Neuronal stem cell (in vitro differentiated cells): ENCODE results near the gene METTL25.

Experiments used
- DNase-seq: peaks from one replicate; pipeline ENCODE4 v3.0.0-alpha.2; 2013; ENCODE audit warnings: low spot score
- H2AFZ ChIP-seq: one replicate; pipeline ENCODE4 v1.6.1; 2013; ENCODE audit warnings: mild to moderate bottlenecking, low read length, inconsistent platforms
- H2AK5ac ChIP-seq: 2 replicates; pipeline ENCODE4 v1.6.1; 2013; ENCODE audit warnings: low read depth, mild to moderate bottlenecking, inconsistent platforms, low read length, moderate library complexity, mixed read lengths
- H2BK120ac ChIP-seq: 2 replicates; pipeline ENCODE4 v1.6.1; 2013; ENCODE audit warnings: low read depth, mild to moderate bottlenecking, inconsistent platforms, low read length, moderate library complexity, mixed read lengths
- H2BK12ac ChIP-seq: one replicate; pipeline ENCODE4 v1.6.1; 2013; ENCODE audit warnings: low read length, inconsistent platforms
- H2BK15ac ChIP-seq: 2 replicates; pipeline ENCODE4 v1.6.1; 2013; ENCODE audit warnings: mild to moderate bottlenecking, low read length, inconsistent platforms, mixed read lengths
- H2BK5ac ChIP-seq: one replicate; pipeline ENCODE4 v1.6.1; 2013; ENCODE audit warnings: inconsistent platforms, mild to moderate bottlenecking, low read length, moderate library complexity
- H3K14ac ChIP-seq: one replicate; pipeline ENCODE4 v1.6.1; 2013; ENCODE audit warnings: low read length, inconsistent platforms
- H3K18ac ChIP-seq: 2 replicates; pipeline ENCODE4 v1.6.1; 2013; ENCODE audit warnings: low read length, inconsistent platforms
- H3K23ac ChIP-seq: 2 replicates; pipeline ENCODE4 v1.6.1; 2013; ENCODE audit warnings: low read depth, mild to moderate bottlenecking, mixed read lengths, low read length, inconsistent platforms; ENCODE audit not compliant: poor library complexity
- H3K27ac ChIP-seq: replicated peaks from 3 replicates; pipeline ENCODE4 v1.5.1; 2013; ENCODE audit warnings: low read length, inconsistent platforms
- H3K27me3 ChIP-seq, 3 experiments: 2 replicates each; pipeline ENCODE4 v1.6.1; 2013; ENCODE audit warnings: low read length in 3 of 3, mild to moderate bottlenecking in 2 of 3, inconsistent platforms in 1 of 3, low read depth in 1 of 3, mixed read lengths in 1 of 3, moderate library complexity in 1 of 3; ENCODE audit not compliant: control insufficient read depth in 3 of 3, insufficient read depth in 3 of 3
- H3K36me3 ChIP-seq, 2 donors: replicated peaks in 1 of 2; 2 replicates each; pipeline ENCODE4 v1.6.1; 2013; ENCODE audit warnings: low read length in 2 of 2; ENCODE audit not compliant: control insufficient read depth in 2 of 2, insufficient read depth in 2 of 2
- H3K4ac ChIP-seq: 2 replicates; pipeline ENCODE4 v1.6.1; 2013; ENCODE audit warnings: inconsistent platforms, mild to moderate bottlenecking, low read length, moderate library complexity
- H3K4me1 ChIP-seq, 2 donors: 1 replicate in 1 of 2; 2 replicates in 1 of 2; pipeline ENCODE4 v1.6.1; 2013; ENCODE audit warnings: low read length in 2 of 2, low read depth in 1 of 2; ENCODE audit not compliant: control insufficient read depth in 2 of 2, insufficient read depth in 1 of 2
- H3K4me2 ChIP-seq: one replicate; pipeline ENCODE4 v1.6.1; 2013; ENCODE audit warnings: mild to moderate bottlenecking, low read length, inconsistent platforms; ENCODE audit not compliant: insufficient read depth, poor library complexity, severe bottlenecking
- H3K4me3 ChIP-seq, 2 donors: 2 replicates each; pipeline ENCODE4 v1.5.1; 2013; ENCODE audit warnings: low read length in 2 of 2, mild to moderate bottlenecking in 2 of 2, inconsistent platforms in 1 of 2, moderate library complexity in 1 of 2
- H3K79me1 ChIP-seq: one replicate; pipeline ENCODE4 v1.6.1; 2013; ENCODE audit warnings: low read depth, mild to moderate bottlenecking, inconsistent platforms, low read length, moderate library complexity
- H3K9ac ChIP-seq: one replicate; pipeline ENCODE4 v1.6.1; 2013; ENCODE audit warnings: mild to moderate bottlenecking, low read depth, low read length, inconsistent platforms; ENCODE audit not compliant: poor library complexity
- H3K9me3 ChIP-seq, 2 donors: replicated peaks in 1 of 2; 2 replicates each; pipeline versions ENCODE3 to v1.6.1; 2013; ENCODE audit warnings: low read length in 2 of 2, mild to moderate bottlenecking in 2 of 2, inconsistent platforms in 1 of 2, low read depth in 1 of 2, mixed read lengths in 1 of 2, moderate library complexity in 1 of 2; ENCODE audit not compliant: control insufficient read depth in 2 of 2, insufficient read depth in 1 of 2
- H4K8ac ChIP-seq: one replicate; pipeline ENCODE4 v1.6.1; 2013; ENCODE audit warnings: low read depth, mild to moderate bottlenecking, inconsistent platforms, low read length, moderate library complexity
- H4K91ac ChIP-seq: one replicate; pipeline ENCODE4 v1.6.1; 2013; ENCODE audit warnings: low read length, low read depth, mild to moderate bottlenecking, inconsistent platforms; ENCODE audit not compliant: poor library complexity
- WGBS, 2 donors: extraction: QIAGEN DNeasy Blood & Tissue Kit; methylation state at CpG; one replicate each; pipeline ENCODE4 v1.1.7; 2013; ENCODE audit warnings: missing lambda C conversion rate in 2 of 2, mixed read lengths in 1 of 2; ENCODE audit not compliant: insufficient read length in 2 of 2, insufficient replicate concordance in 1 of 2; ENCODE audit errors: extremely low coverage in 2 of 2; 5-methylcytosine and 5-hydroxymethylcytosine counted together

The METTL25 gene

DNA sequence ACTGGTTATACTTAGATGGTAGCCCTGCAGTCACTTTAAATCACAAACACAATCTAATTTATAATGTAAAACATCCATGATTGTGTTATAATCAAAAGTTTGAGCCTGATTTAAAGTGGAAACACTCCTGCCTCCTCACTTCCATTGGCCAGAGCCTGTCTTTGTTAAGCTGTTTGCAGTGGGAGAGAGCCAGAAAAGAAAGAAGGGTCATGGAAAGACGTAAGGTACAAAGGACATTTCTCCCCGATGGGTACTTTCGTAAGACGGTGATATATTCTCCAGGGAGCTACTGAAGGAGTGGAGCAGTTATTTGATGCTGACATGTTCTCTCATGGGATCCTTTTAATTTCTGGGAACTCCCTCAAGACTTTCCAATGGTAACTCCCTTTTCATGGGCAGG, 164.0 kb downstream of the METTL25 start:
- Histone ChIP-seq H3K4me2 (no peak overlapping the region), H3K79me1 (no peaks in the 10 kb centered on the region), H3K23ac (no peak overlapping the region), H4K8ac (no peak overlapping the region), H3K9ac (no peak overlapping the region), H4K91ac (no peak overlapping the region), H3K14ac (no peak overlapping the region), H3K4ac (no peak overlapping the region), H2BK5ac (no peak overlapping the region), H3K4me1 (no peaks in the 10 kb centered on the region), H3K9me3 (peaks cover 0 to 2% of the 10 kb centered on the region in 2 donors), H3K36me3 (no peaks in the 10 kb centered on the region), H2BK120ac (no peak overlapping the region), H3K27me3 (no peaks in the 10 kb centered on the region), H2AFZ (no peak overlapping the region), H3K27ac (no peak overlapping the region), H3K18ac (no peak overlapping the region), H2BK15ac (no peak overlapping the region), H2BK12ac (no peak overlapping the region), H2AK5ac (no peak overlapping the region), H3K4me3 (no peak overlapping the region)
- DNase-seq: no peak
- WGBS, 2 donors: no CpG with 5 or more reads among the region's 4 CpGs

DNA sequence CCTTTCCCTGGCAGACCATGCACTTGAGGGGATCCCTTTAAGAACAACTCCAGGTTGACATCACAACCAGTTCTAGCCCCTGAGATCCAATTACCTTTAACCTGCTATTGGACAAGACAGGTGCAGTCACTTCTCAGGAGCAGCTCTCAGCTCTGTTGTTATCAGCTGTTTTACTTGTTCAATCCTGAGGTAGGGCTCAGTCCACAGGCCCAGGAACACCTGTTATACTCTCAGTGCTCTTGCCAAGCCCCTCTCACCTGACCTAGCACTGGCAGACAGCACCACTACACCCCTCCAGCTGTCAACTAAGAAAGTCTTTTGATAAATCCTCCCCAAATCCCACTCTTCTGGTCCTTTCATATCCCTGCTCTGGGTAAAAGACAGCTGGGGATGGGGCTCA, 164.4 kb downstream of the METTL25 start:
- H4K91ac ChIP-seq: no peak overlapping the region
- no peak overlapping the region for H3K4ac ChIP-seq
- no peak for DNase-seq
- H3K4me2 ChIP-seq: no peak overlapping the region
- H3K4me3 ChIP-seq: no peak overlapping the region
- H3K27me3 ChIP-seq: no peaks in the 10 kb centered on the region
- no peak overlapping the region for H2BK120ac ChIP-seq
- H3K9ac ChIP-seq: no peak overlapping the region
- H3K4me1 ChIP-seq: no peaks in the 10 kb centered on the region
- H3K36me3 ChIP-seq: no peaks in the 10 kb centered on the region
- H4K8ac ChIP-seq: no peak overlapping the region
- H3K14ac ChIP-seq: no peak overlapping the region
- no peak overlapping the region for H3K18ac ChIP-seq
- H2BK5ac ChIP-seq: no peak overlapping the region
- H2AK5ac ChIP-seq: no peak overlapping the region
- H2AFZ ChIP-seq: no peak overlapping the region
- H3K9me3 ChIP-seq: peaks cover 0 to 2% of the 10 kb centered on the region in 2 donors
- H3K23ac ChIP-seq: no peak overlapping the region
- no peak overlapping the region for H3K27ac ChIP-seq
- H2BK15ac ChIP-seq: no peak overlapping the region
- no peak overlapping the region for H2BK12ac ChIP-seq
- no peaks in the 10 kb centered on the region for H3K79me1 ChIP-seq

DNA sequence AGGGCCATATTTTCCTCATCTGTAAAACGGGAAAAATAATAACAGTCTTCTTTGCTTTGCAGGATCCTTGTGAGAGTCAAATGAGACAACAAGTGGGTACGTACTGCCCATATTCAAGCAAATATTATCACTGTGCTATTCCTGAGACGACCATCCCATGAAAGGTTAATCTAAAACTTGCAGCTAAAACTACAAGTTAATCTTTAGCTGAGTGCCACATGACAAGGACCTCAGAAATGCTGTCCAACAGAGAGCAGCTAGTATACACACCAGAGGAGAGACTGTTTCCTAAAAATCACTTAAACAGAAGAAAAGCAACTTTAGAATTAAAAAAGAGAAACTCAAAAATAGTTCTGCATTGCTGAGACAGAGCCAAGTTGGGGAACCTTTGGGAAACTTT, 165.7 kb downstream of the METTL25 start:
- H2BK15ac ChIP-seq: no peak overlapping the region
- H3K27ac ChIP-seq: no peak overlapping the region
- H3K4me3 ChIP-seq: no peak overlapping the region
- H3K4me2 ChIP-seq: no peak overlapping the region
- H3K23ac ChIP-seq: no peak overlapping the region
- no peak overlapping the region for H2AK5ac ChIP-seq
- no peak overlapping the region for H4K8ac ChIP-seq
- no peak overlapping the region for H3K18ac ChIP-seq
- H2BK120ac ChIP-seq: no peak overlapping the region
- H2BK12ac ChIP-seq: no peak overlapping the region
- no CpG with 5 or more reads among the region's 3 CpGs for WGBS, 2 donors
- peaks cover 0 to 2% of the 10 kb centered on the region in 2 donors for H3K9me3 ChIP-seq
- no peak overlapping the region for H2BK5ac ChIP-seq
- DNase-seq: no peak
- H2AFZ ChIP-seq: peak overlapping the region; percentile 46
- H4K91ac ChIP-seq: no peak overlapping the region
- H3K36me3 ChIP-seq: no peaks in the 10 kb centered on the region
- H3K4me1 ChIP-seq: no peaks in the 10 kb centered on the region
- no peak overlapping the region for H3K14ac ChIP-seq
- no peak overlapping the region for H3K9ac ChIP-seq
- H3K79me1 ChIP-seq: no peaks in the 10 kb centered on the region
- no peak overlapping the region for H3K4ac ChIP-seq
- H3K27me3 ChIP-seq: no peaks in the 10 kb centered on the region

DNA sequence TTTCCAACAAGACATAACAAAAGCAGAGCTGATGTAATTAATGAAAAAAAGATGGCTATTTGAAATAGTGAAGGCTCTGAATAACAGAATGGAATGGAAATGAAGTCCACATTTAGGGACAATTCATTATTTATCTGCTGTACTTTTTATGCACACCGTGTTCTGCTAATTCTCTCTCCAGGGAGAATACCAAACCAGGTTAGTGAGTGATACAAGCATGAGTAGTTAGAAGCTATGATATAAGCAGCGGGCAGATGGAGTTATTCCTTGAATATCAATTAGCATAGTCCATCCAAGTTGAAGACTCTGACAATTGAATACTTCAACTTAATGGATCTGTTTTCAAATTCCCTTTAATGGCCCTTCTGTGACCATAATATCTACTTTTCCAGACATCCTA, 166.3 kb downstream of the METTL25 start:
- no peaks in the 10 kb centered on the region for H3K79me1 ChIP-seq
- no peak overlapping the region for H3K4me2 ChIP-seq
- no CpG with 5 or more reads among the region's 2 CpGs for WGBS, 2 donors
- no peaks in the 10 kb centered on the region for H3K27me3 ChIP-seq
- no peaks in the 10 kb centered on the region for H3K4me1 ChIP-seq
- DNase-seq: no peak
- no peak overlapping the region for H2BK5ac ChIP-seq
- H4K91ac ChIP-seq: no peak overlapping the region
- no peak overlapping the region for H3K23ac ChIP-seq
- H3K14ac ChIP-seq: no peak overlapping the region
- H2AFZ ChIP-seq: no peak overlapping the region
- H2AK5ac ChIP-seq: no peak overlapping the region
- H2BK120ac ChIP-seq: no peak overlapping the region
- H3K4ac ChIP-seq: no peak overlapping the region
- H2BK15ac ChIP-seq: no peak overlapping the region
- no peak overlapping the region for H4K8ac ChIP-seq
- H3K9ac ChIP-seq: no peak overlapping the region
- no peak overlapping the region for H2BK12ac ChIP-seq
- H3K36me3 ChIP-seq: no peaks in the 10 kb centered on the region
- H3K9me3 ChIP-seq: peaks cover 0 to 2% of the 10 kb centered on the region in 2 donors
- H3K4me3 ChIP-seq: no peak overlapping the region
- H3K18ac ChIP-seq: no peak overlapping the region
- no peak overlapping the region for H3K27ac ChIP-seq
